ENCODE results near the gene NUBP2. TPM values are rescaled to one million over a fixed set of nuclear protein-coding genes. Genes with fewer than 3 reads are reported as not detected.

Gene NUBP2
- total and polyA plus RNA-seq, 2 experiments from 2014 or later, result 79.4 to 175 TPM

- H4K20me1 ChIP-seq (replicated peaks; ENCODE audit: insufficient read depth), result no peaks in the 10 kb centered on the region
- no peaks in the 10 kb centered on the region for H3K27me3 ChIP-seq (ENCODE audit: insufficient read depth)
- H2AFZ ChIP-seq, result no peak overlapping the region
- Mint-ChIP-seq H3K36me3 (ENCODE audit: low read depth) (peaks cover 18% of the 10 kb centered on the region), H3K27me3 (ENCODE audit: insufficient read depth, low read depth, poor library complexity) (peaks cover 9% of the 10 kb centered on the region), H3K4me1 (no peaks in the 10 kb centered on the region), H3K4me3 (no peak overlapping the region), H3K27ac (no peak overlapping the region), H3K9me3 (no peaks in the 10 kb centered on the region; the same call in 2 of the 3 replicates)
- H3K4me2 ChIP-seq, result no peak overlapping the region
- no peaks in the 10 kb centered on the region for H3K9me2 ChIP-seq (ENCODE audit: insufficient read depth)
- no peak overlapping the region for H3K4me3 ChIP-seq
- no peak for ATAC-seq
- no peaks in the 10 kb centered on the region; the same call in 1 of the 2 replicates for H3K36me3 ChIP-seq (ENCODE audit: insufficient read depth)
- H3K27ac ChIP-seq (ENCODE audit: low read depth), result no peak overlapping the region
- H3K79me2 ChIP-seq (replicated peaks; ENCODE audit: insufficient read depth), result no peaks in the 10 kb centered on the region
- no peak for DNase-seq (ENCODE audit: low spot score)
- H3K4me1 ChIP-seq (ENCODE audit: insufficient read depth), result no peaks in the 10 kb centered on the region
- no peak for TF ChIP-seq NANOG (IDR thresholded peaks at IDR 0.05; ENCODE audit: borderline replicate concordance)
- TF ChIP-seq ZNF462 (CRISPR knock-in tag; IDR thresholded peaks at IDR 0.05), result no peak
- TF ChIP-seq, protein P1, sequence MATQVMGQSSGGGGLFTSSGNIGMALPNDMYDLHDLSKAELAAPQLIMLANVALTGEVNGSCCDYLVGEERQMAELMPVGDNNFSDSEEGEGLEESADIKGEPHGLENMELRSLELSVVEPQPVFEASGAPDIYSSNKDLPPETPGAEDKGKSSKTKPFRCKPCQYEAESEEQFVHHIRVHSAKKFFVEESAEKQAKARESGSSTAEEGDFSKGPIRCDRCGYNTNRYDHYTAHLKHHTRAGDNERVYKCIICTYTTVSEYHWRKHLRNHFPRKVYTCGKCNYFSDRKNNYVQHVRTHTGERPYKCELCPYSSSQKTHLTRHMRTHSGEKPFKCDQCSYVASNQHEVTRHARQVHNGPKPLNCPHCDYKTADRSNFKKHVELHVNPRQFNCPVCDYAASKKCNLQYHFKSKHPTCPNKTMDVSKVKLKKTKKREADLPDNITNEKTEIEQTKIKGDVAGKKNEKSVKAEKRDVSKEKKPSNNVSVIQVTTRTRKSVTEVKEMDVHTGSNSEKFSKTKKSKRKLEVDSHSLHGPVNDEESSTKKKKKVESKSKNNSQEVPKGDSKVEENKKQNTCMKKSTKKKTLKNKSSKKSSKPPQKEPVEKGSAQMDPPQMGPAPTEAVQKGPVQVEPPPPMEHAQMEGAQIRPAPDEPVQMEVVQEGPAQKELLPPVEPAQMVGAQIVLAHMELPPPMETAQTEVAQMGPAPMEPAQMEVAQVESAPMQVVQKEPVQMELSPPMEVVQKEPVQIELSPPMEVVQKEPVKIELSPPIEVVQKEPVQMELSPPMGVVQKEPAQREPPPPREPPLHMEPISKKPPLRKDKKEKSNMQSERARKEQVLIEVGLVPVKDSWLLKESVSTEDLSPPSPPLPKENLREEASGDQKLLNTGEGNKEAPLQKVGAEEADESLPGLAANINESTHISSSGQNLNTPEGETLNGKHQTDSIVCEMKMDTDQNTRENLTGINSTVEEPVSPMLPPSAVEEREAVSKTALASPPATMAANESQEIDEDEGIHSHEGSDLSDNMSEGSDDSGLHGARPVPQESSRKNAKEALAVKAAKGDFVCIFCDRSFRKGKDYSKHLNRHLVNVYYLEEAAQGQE (IDR thresholded peaks at IDR 0.05; ENCODE audit: unreplicated experiment), result no peak
- TF ChIP-seq STAT1 (IDR thresholded peaks at IDR 0.05; ENCODE audit: unreplicated experiment), result no peak
- TF ChIP-seq CREB1 (CRISPR knock-in tag; IDR thresholded peaks at IDR 0.05; ENCODE audit: low read depth), result no peak
- no peak for TF ChIP-seq EZH2 (IDR thresholded peaks at IDR 0.05; ENCODE audit: low read depth, unreplicated experiment)
- TF ChIP-seq, protein P2, sequence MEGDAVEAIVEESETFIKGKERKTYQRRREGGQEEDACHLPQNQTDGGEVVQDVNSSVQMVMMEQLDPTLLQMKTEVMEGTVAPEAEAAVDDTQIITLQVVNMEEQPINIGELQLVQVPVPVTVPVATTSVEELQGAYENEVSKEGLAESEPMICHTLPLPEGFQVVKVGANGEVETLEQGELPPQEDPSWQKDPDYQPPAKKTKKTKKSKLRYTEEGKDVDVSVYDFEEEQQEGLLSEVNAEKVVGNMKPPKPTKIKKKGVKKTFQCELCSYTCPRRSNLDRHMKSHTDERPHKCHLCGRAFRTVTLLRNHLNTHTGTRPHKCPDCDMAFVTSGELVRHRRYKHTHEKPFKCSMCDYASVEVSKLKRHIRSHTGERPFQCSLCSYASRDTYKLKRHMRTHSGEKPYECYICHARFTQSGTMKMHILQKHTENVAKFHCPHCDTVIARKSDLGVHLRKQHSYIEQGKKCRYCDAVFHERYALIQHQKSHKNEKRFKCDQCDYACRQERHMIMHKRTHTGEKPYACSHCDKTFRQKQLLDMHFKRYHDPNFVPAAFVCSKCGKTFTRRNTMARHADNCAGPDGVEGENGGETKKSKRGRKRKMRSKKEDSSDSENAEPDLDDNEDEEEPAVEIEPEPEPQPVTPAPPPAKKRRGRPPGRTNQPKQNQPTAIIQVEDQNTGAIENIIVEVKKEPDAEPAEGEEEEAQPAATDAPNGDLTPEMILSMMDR (conservative IDR thresholded peaks at IDR 0.05; ENCODE audit: low read depth in 2 of 2), result no peak
- TF ChIP-seq ZNF331 (CRISPR knock-in tag; IDR thresholded peaks at IDR 0.05; ENCODE audit: low read depth), result no peak
- TF ChIP-seq EZH2phosphoT487 (IDR thresholded peaks at IDR 0.05; ENCODE audit: unreplicated experiment), result no peak
- H3F3A ChIP-seq (replicated peaks; ENCODE audit: low read depth), result no peaks in the 10 kb centered on the region
These were observed 29.9 kb upstream of the NUBP2 start for GRCh38 chr16:1752853-1753252.
